Activated B cell treated with CpG ODN at 0.5 μM for 24 hours (primary cell): ENCODE data around the gene UBE2G2. TPM values are rescaled to one million over a fixed set of nuclear protein-coding genes. Genes with fewer than 3 reads are reported as not detected.

Source experiments
- ATAC-seq: fragments of 200-7000 bp; cut with Tn5 transposase; one replicate; pipeline ENCODE4 v1.10.0; 2021; ENCODE audit warnings: low read depth, mild to moderate bottlenecking, moderate library complexity
- CTCF ChIA-PET: fragments of 350-600 bp; sonication (Branson Sonifier 250); formaldehyde crosslinking; loops from one replicate; lab custom pipeline; 2021; ENCODE audit warnings: antibody characterized with exemption; lab: Charles Lee
- POLR2A ChIA-PET: fragments of 350-600 bp; sonication (Branson Sonifier 250); formaldehyde crosslinking; loops from one replicate; lab custom pipeline; 2021; ENCODE audit warnings: antibody characterized with exemption; lab: Charles Lee
- DNase-seq: peaks from one replicate; pipeline ENCODE4 v3.0.0; 2022
- H3K27ac Mint-ChIP-seq: one replicate; pipeline ENCODE4 v1.8.0; 2020; ENCODE audit warnings: mixed read lengths
- H3K27me3 Mint-ChIP-seq: one replicate; pipeline ENCODE4 v1.8.0; 2021; ENCODE audit warnings: mixed read lengths
- H3K36me3 Mint-ChIP-seq: one replicate; pipeline ENCODE4 v1.8.0; 2021; ENCODE audit warnings: low read depth, mixed read lengths
- H3K4me1 Mint-ChIP-seq: one replicate; pipeline ENCODE4 v1.8.0; 2021; ENCODE audit warnings: mixed read lengths
- H3K4me3 Mint-ChIP-seq: one replicate; pipeline ENCODE4 v1.8.0; 2020; ENCODE audit warnings: mild to moderate bottlenecking, mixed read lengths
- H3K9me3 Mint-ChIP-seq: one replicate; pipeline ENCODE4 v1.8.0; 2020; ENCODE audit warnings: mixed read lengths
- CTCF ChIP-seq: fragments of 200-600 bp; IDR thresholded peaks from one replicate; pipeline ENCODE4 v1.8.0; 2022; ENCODE audit warnings: antibody characterized with exemption, mild to moderate bottlenecking
- intact Hi-C: fragments of 100-400 bp; cut with micrococcal nuclease; formaldehyde crosslinking; loops from one replicate; pipeline ENCODE4 v1.15.1; 2024
- total RNA-seq: library from RNA; stranded (reverse); gene quantifications from 2 replicates; pipeline ENCODE4 v1.2.3, GENCODE V29; 2022

UBE2G2 gene
- total RNA-seq, 1 donor from 2014 or later, result 108 TPM

- Mint-ChIP-seq H3K4me1 (peaks cover 7% of the 10 kb centered on the region), H3K27me3 (peaks cover 44% of the 10 kb centered on the region), H3K4me3 (no peak overlapping the region), H3K9me3 (no peaks in the 10 kb centered on the region), H3K27ac (no peak overlapping the region), H3K36me3 (no peaks in the 10 kb centered on the region)
- ChIA-PET CTCF (no interaction called here), POLR2A (no interaction called here)
- no peak for TF ChIP-seq CTCF
- DNase-seq (no peak), ATAC-seq (no peak)
- intact Hi-C loops, result no loop called here
These were observed 74.8 kb downstream of the UBE2G2 start for GRCh38 chr21:44726826-44727225.

GRCh38 chr21:44724926-44725325 is 76.7 kb downstream of the UBE2G2 start:
- no peak overlapping the region for H3K27ac Mint-ChIP-seq
- ATAC-seq (no peak), DNase-seq (no peak)
- intact Hi-C loops, result no loop called here
- no peaks in the 10 kb centered on the region for H3K9me3 Mint-ChIP-seq
- POLR2A ChIA-PET, result no interaction called here
- no peak for TF ChIP-seq CTCF
- peaks cover 7% of the 10 kb centered on the region for H3K4me1 Mint-ChIP-seq
- no peaks in the 10 kb centered on the region for H3K36me3 Mint-ChIP-seq
- H3K4me3 Mint-ChIP-seq, result no peak overlapping the region
- CTCF ChIA-PET, result no interaction called here
- H3K27me3 Mint-ChIP-seq, result peaks cover 45% of the 10 kb centered on the region

- Mint-ChIP-seq H3K27ac (no peak overlapping the region), H3K36me3 (no peaks in the 10 kb centered on the region), H3K4me3 (no peak overlapping the region), H3K27me3 (peaks cover 46% of the 10 kb centered on the region), H3K9me3 (no peaks in the 10 kb centered on the region), H3K4me1 (peaks cover 7% of the 10 kb centered on the region)
- intact Hi-C loops, result no loop called here
- ATAC-seq (no peak), DNase-seq (no peak)
- CTCF ChIA-PET, result no interaction called here
- TF ChIP-seq CTCF, result no peak
- POLR2A ChIA-PET, result no interaction called here
These were observed 77.4 kb downstream of the UBE2G2 start for GRCh38 chr21:44724196-44724595.

- intact Hi-C loops, result no loop called here
- Mint-ChIP-seq H3K27ac (no peak overlapping the region), H3K27me3 (peaks cover 48% of the 10 kb centered on the region), H3K36me3 (no peaks in the 10 kb centered on the region), H3K4me1 (peaks cover 7% of the 10 kb centered on the region), H3K4me3 (peak overlapping the region; percentile 35), H3K9me3 (no peaks in the 10 kb centered on the region)
- ChIA-PET CTCF (no interaction called here), POLR2A (no interaction called here)
- TF ChIP-seq CTCF, result no peak
- ATAC-seq, result no peak
- DNase-seq, result no peak
These were observed 78.2 kb downstream of the UBE2G2 start for GRCh38 chr21:44723177-44724131.

- H3K27ac Mint-ChIP-seq, result no peak overlapping the region
- no peak for ATAC-seq
- intact Hi-C loops, result no loop called here
- no peak for TF ChIP-seq CTCF
- ChIA-PET POLR2A (no interaction called here), CTCF (no interaction called here)
- no peaks in the 10 kb centered on the region for H3K9me3 Mint-ChIP-seq
- H3K4me1 Mint-ChIP-seq, result peaks cover 7% of the 10 kb centered on the region
- H3K4me3 Mint-ChIP-seq, result no peak overlapping the region
- peaks cover 49% of the 10 kb centered on the region for H3K27me3 Mint-ChIP-seq
- no peaks in the 10 kb centered on the region for H3K36me3 Mint-ChIP-seq
- no peak for DNase-seq
These were observed 78.9 kb downstream of the UBE2G2 start for GRCh38 chr21:44722731-44723130.
